Prostate gland (tissue), 2 donors: Measurements from ENCODE around the gene KLF16. TPM values are rescaled to one million over a fixed set of nuclear protein-coding genes. Genes with fewer than 3 reads are reported as not detected.

Source experiments
- DNase-seq: peaks from one replicate; pipeline ENCODE4 v3.0.0-alpha.2; 2019; ENCODE audit warnings: low spot score
- H3K27ac ChIP-seq, 2 donors: fragments of 200-600 bp; sonication (generic); 2 replicates each; pipeline ENCODE4 v1.5.1; 2017 to 2019
- H3K27me3 ChIP-seq: fragments of 200-600 bp; sonication (generic); replicated peaks from 2 replicates; pipeline ENCODE4 v1.5.1; 2019; ENCODE audit not compliant: insufficient read depth
- H3K36me3 ChIP-seq, 2 donors: fragments of 200-600 bp; sonication (generic); 1 replicate in 1 of 2; 2 replicates in 1 of 2; pipeline versions ENCODE4 v1.5.1 to v1.8.1; 2017 to 2019
- H3K4me1 ChIP-seq: fragments of 200-600 bp; sonication (generic); replicated peaks from 2 replicates; pipeline ENCODE4 v1.5.1; 2019
- H3K4me3 ChIP-seq, 2 donors: fragments of 200-600 bp; sonication (generic); 2 replicates each; pipeline ENCODE4 v1.5.1; 2017 to 2019
- H3K9me3 ChIP-seq: fragments of 200-600 bp; sonication (generic); 2 replicates; pipeline ENCODE4 v1.5.1; 2017
- POLR2A ChIP-seq: fragments of 450-650 bp; IDR thresholded peaks from one replicate; pipeline ENCODE4 v1.6.1; 2016; ENCODE audit warnings: antibody characterized with exemption, mild to moderate bottlenecking
- POLR2AphosphoS5 ChIP-seq: sonication (generic); formaldehyde crosslinking; IDR thresholded peaks from one replicate; pipeline ENCODE4 v1.6.1; 2017; ENCODE audit warnings: antibody characterized with exemption
- WGBS: methylation state at CpG from one replicate; pipeline ENCODE4 v1.1.5; 2018; 5-methylcytosine and 5-hydroxymethylcytosine counted together
- intact Hi-C: fragments of 100-400 bp; cut with DNase I; formaldehyde crosslinking; loops from one replicate; pipeline ENCODE4 v1.14.2; 2022
- total RNA-seq, 2 donors: library from RNA; depleted of rRNA; stranded (reverse); fragments of >200 nt; gene quantifications; one replicate each; pipeline ENCODE4 v1.1.0, GENCODE V29; 2016
- TF ChIP-seq, protein P1 (sequence below), 4 experiments: fragments of 200-600 bp in 2 of 4; fragments of 450-650 bp in 2 of 4; sonication (generic) in 2 of 4; IDR thresholded peaks; 1 replicate in 3 of 4; 2 replicates in 1 of 4; pipeline ENCODE4 v1.5.1; 2016 to 2019; ENCODE audit warnings: antibody characterized with exemption in 4 of 4, mild to moderate bottlenecking in 2 of 4, moderate library complexity in 2 of 4

Gene KLF16
- total RNA-seq, 2 donors from 2014 or later: 8.4 to 22.8 TPM

DNA sequence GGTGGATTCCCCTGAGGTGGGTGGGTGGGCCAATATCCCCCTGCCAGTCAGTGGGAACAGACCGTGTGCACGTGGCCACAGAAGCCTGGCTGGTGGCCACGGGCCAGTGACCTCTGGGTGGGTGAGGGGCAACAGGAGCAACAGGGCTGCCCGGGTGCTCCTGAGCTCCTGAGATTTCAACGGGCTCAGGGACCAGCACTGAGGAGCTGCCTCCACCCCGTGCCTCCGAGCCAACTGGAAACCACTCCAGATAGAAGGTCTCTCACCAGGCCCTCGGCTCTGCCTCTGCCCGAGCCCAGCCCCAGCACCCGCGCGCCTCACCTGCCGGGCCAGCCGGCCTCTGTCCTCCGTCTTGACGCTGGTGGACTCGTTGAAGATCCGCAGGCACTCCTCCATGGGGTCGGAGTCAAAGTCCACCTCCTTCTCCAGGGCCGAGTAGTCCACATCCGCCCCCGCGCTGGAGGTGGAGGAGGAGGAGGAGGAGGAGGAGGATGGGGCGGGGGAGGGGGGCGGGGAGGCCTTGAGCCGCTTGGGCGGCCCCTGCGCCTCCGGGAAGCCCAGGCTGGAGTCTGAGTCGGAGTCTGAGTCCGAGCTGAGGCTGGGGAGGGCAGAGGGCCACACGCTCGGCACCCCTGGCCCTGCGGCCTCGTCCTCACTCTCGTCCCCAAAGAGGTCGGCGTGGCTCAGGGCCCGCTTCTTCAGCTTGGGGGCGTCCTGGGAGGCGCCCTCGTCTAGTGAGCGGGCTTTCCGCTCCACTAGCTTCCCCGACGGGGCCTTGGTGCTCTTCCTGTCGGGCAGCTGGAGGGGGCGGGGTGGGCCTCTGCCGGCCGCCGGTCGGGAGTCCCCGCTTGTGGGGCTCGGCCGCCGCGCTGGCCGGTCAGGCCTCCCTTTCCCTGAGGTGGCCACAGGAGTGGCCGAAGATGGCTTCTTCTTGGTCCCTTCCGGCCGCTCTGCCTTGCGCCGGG lies 36.5 kb downstream of the KLF16 start:
- Histone ChIP-seq H3K9me3 (no peaks in the 10 kb centered on the region), H3K4me3 (no peak overlapping the region), H3K27me3 (no peaks in the 10 kb centered on the region), H3K4me1 (no peaks in the 10 kb centered on the region), H3K27ac (no peak overlapping the region), H3K36me3 (peaks cover 0 to 8% of the 10 kb centered on the region in 2 donors)
- DNase-seq: no peak
- TF ChIP-seq POLR2A: no peak
- no peak for TF ChIP-seq POLR2AphosphoS5
- TF ChIP-seq, protein P1, sequence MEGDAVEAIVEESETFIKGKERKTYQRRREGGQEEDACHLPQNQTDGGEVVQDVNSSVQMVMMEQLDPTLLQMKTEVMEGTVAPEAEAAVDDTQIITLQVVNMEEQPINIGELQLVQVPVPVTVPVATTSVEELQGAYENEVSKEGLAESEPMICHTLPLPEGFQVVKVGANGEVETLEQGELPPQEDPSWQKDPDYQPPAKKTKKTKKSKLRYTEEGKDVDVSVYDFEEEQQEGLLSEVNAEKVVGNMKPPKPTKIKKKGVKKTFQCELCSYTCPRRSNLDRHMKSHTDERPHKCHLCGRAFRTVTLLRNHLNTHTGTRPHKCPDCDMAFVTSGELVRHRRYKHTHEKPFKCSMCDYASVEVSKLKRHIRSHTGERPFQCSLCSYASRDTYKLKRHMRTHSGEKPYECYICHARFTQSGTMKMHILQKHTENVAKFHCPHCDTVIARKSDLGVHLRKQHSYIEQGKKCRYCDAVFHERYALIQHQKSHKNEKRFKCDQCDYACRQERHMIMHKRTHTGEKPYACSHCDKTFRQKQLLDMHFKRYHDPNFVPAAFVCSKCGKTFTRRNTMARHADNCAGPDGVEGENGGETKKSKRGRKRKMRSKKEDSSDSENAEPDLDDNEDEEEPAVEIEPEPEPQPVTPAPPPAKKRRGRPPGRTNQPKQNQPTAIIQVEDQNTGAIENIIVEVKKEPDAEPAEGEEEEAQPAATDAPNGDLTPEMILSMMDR (IDR thresholded peaks at IDR 0.05): no peak
- 72% methylated on average over 63 of the region's 63 CpGs for WGBS
- intact Hi-C loops: loop anchor here (10.0 kb wide), 1 partner anchor 282 kb away; no protein-coding TSS in a partner anchor

DNA sequence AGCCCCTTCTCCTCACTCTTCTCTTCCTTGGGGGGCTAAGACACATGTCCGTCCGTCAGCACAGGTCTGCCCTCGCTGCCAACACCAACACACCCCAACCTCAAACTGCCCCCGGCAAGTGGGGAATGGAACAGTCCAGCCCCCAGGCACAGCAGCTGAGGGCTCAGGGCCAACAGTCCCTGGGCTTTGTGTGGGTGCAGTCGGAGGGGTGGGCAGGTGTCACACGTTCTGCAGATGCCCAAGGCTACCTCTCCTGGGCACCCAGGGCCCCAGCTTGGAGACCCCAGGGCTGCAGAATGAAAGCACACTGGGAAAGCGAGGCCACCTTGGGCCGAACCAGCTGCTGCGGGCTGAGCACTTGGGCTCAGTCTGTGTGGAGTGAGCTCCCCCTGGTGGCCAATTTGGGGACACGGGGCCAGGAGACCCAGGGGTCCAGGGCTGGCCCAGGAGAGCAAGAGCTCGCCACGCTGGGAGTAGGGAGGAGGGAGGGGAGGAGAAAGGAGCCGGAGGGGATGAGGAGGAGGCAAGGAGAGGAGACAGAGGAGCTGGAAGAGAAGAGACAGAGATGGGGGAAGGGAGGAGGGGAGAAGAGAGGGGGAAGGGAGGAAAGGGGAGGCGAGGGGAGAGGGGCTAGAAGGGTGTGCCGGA lies 37.3 kb downstream of the KLF16 start:
- no peak overlapping the region for H3K27ac ChIP-seq
- 18% methylated on average over 15 of the region's 15 CpGs for WGBS
- H3K4me3 ChIP-seq: no peak overlapping the region
- no peaks in the 10 kb centered on the region for H3K4me1 ChIP-seq
- peak; percentile 57 for DNase-seq
- H3K27me3 ChIP-seq: no peaks in the 10 kb centered on the region
- peak; percentile 20 for TF ChIP-seq POLR2AphosphoS5
- TF ChIP-seq, protein P1 (IDR thresholded peaks at IDR 0.05): peak; percentile 73 to 92 (median 88)
- TF ChIP-seq POLR2A: no peak
- H3K9me3 ChIP-seq: no peaks in the 10 kb centered on the region
- intact Hi-C loops: loop anchor here (10.0 kb wide), 1 partner anchor 281 kb away; no protein-coding TSS in a partner anchor
- H3K36me3 ChIP-seq: peaks cover 0 to 14% of the 10 kb centered on the region in 2 donors

DNA sequence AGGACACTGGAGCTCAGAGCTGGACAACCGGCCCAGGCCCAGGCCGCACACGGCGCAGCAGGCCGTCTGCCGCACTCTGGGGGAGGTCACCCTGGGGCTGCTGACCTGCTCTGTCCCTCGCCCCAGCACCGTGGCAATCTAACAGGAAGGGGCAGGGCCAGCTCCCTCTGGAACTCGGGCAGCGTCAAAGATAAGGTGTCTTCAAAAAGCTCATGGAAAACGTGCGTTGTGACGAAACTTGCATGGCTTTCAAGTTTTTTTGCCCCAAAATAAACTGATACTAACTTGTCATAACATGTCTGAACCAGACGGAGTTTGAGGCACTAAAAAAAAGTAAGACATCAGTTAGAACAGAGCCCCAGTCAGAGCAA lies 39.1 kb downstream of the KLF16 start:
- TF ChIP-seq POLR2A (no peak), POLR2AphosphoS5 (no peak)
- TF ChIP-seq, protein P1 (IDR thresholded peaks at IDR 0.05): no peak
- H3K27me3 ChIP-seq: no peaks in the 10 kb centered on the region
- no peaks in the 10 kb centered on the region for H3K4me1 ChIP-seq
- intact Hi-C loops: loop anchor here (10.0 kb wide), 1 partner anchor 279 kb away; no protein-coding TSS in a partner anchor
- no peak overlapping the region for H3K4me3 ChIP-seq
- no peak overlapping the region for H3K27ac ChIP-seq
- peaks cover 2 to 14% of the 10 kb centered on the region in 2 donors for H3K36me3 ChIP-seq
- WGBS: 72% methylated on average over 14 of the region's 14 CpGs
- DNase-seq: no peak
- no peaks in the 10 kb centered on the region for H3K9me3 ChIP-seq

DNA sequence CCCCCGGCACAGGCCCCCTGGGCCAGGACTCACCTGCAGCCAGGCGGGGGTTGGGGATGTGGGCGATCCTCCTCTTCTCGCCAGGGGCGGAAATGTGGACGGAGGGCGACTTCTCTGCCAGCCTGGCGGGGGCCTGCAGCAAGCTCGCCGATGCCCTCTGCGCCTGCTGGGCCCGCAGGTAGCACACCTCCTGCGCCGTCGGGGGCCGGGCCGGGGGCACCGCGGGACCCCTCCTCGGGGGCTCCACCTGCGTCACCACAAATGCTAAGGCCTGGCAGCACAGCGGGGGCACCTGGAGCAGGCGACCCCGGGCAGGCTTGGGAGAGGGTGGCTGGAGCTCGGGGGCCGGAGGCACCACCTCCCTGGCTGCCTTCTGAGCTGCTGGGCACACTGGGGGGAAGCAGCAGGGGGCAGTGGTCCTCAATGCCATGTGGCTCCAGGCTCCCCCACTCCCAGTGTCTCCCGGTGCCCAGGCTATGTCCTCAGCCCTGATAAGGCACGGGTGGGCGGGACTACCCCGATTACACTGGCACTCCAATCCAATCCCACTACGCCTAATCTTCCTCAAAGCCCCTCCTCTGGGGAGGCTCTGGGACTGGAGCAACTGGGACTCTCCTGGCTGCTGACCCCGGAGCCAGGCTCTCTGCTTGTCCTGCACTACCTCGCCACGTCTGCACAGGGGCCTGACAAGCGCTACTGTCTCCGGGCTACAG lies 39.7 kb downstream of the KLF16 start:
- WGBS: 92% methylated on average over 36 of the region's 36 CpGs
- Histone ChIP-seq H3K4me3 (no peak overlapping the region), H3K36me3 (peaks cover 5 to 18% of the 10 kb centered on the region in 2 donors), H3K27me3 (no peaks in the 10 kb centered on the region), H3K4me1 (no peaks in the 10 kb centered on the region), H3K27ac (no peak overlapping the region), H3K9me3 (no peaks in the 10 kb centered on the region)
- intact Hi-C loops: loop anchor here (10.0 kb wide), 1 partner anchor 279 kb away; no protein-coding TSS in a partner anchor
- TF ChIP-seq, protein P1 (IDR thresholded peaks at IDR 0.05): no peak
- TF ChIP-seq POLR2AphosphoS5: no peak
- no peak for TF ChIP-seq POLR2A
- no peak for DNase-seq
